ENCODE data around the gene MYL3.

- TF ChIP-seq CTCF (conservative IDR thresholded peaks at IDR 0.05; ENCODE audit: low read depth, low read length) (no peak), EZH2phosphoT487 (IDR thresholded peaks at IDR 0.05; ENCODE audit: borderline replicate concordance, low read length) (no peak)
Observed at GRCh38 chr3:46883054-46883829, 20.0 kb upstream of the MYL3 start.
